Spleen (tissue), 11 donors: ENCODE measurements around the gene TYMP. TPM values are rescaled to one million over a fixed set of nuclear protein-coding genes. Genes with fewer than 3 reads are reported as not detected.

Source experiments
- DNase-seq: peaks from one replicate; pipeline ENCODE4 v3.0.0-alpha.2; 2020
- H3K27ac ChIP-seq, 8 donors: fragments of 200-600 bp; sonication (generic) in 7 of 8; 1 replicate in 4 of 8; 2 replicates in 4 of 8; pipeline versions ENCODE4 v1.5.0 to v1.8.0; 2016 to 2021; ENCODE audit warnings: inconsistent platforms in 4 of 8, mild to moderate bottlenecking in 4 of 8, moderate library complexity in 1 of 8
- H3K27me3 ChIP-seq, 7 donors: fragments of 200-600 bp; sonication (generic) in 6 of 7; replicated peaks in 1 of 7; 1 replicate in 4 of 7; 2 replicates in 3 of 7; pipeline versions ENCODE4 v1.5.0 to v1.8.0; 2016 to 2021; ENCODE audit warnings: inconsistent platforms in 3 of 7, mild to moderate bottlenecking in 1 of 7
- H3K36me3 ChIP-seq, 6 donors: fragments of 200-600 bp; sonication (generic) in 5 of 6; 1 replicate in 4 of 6; 2 replicates in 2 of 6; pipeline versions ENCODE4 v1.5.0 to v1.8.0; 2016 to 2021; ENCODE audit warnings: inconsistent platforms in 2 of 6
- H3K4me1 ChIP-seq, 6 donors: fragments of 200-600 bp; sonication (generic) in 5 of 6; 1 replicate in 3 of 6; 2 replicates in 3 of 6; pipeline versions ENCODE4 v1.5.0 to v1.8.0; 2016 to 2021; ENCODE audit warnings: inconsistent platforms in 3 of 6
- H3K4me3 ChIP-seq, 8 donors: fragments of 200-600 bp; sonication (generic) in 7 of 8; 1 replicate in 4 of 8; 2 replicates in 4 of 8; pipeline versions ENCODE4 v1.5.0 to v1.8.0; 2016 to 2021; ENCODE audit warnings: inconsistent platforms in 4 of 8, mild to moderate bottlenecking in 4 of 8, moderate library complexity in 2 of 8
- H3K9me3 ChIP-seq, 8 donors: fragments of 200-600 bp; sonication (generic) in 7 of 8; 1 replicate in 4 of 8; 2 replicates in 4 of 8; pipeline versions ENCODE4 v1.5.0 to v1.8.0; 2016 to 2021; ENCODE audit warnings: inconsistent platforms in 4 of 8
- POLR2A ChIP-seq, 3 donors: fragments of 450-650 bp; IDR thresholded peaks; one replicate each; pipeline ENCODE4 v1.5.1; 2017; ENCODE audit warnings: antibody characterized with exemption in 3 of 3, mild to moderate bottlenecking in 1 of 3
- POLR2AphosphoS5 ChIP-seq, 3 donors: sonication (generic); formaldehyde crosslinking; IDR thresholded peaks; one replicate each; pipeline ENCODE4 v1.5.1; 2017; ENCODE audit warnings: antibody characterized with exemption in 3 of 3
- WGBS, 5 donors: extraction: QIAGEN DNeasy Blood & Tissue Kit in 3 of 5; methylation state at CpG; one replicate each; pipeline versions ENCODE4 v1.1.5 to v1.1.7; 2013 to 2018; 5-methylcytosine and 5-hydroxymethylcytosine counted together
- intact Hi-C: fragments of 100-400 bp; cut with DNase I; formaldehyde crosslinking; loops from one replicate; pipeline ENCODE4 v1.15.0; 2023; ENCODE audit warnings: low total_unique reads
- polyA plus RNA-seq, 3 donors: library from polyadenylated mRNA; stranded (reverse); fragments of 200-250 nt; gene quantifications; one replicate each; pipeline ENCODE4 v1.2.1, GENCODE V29; 2013
- total RNA-seq, 7 donors: library from RNA; depleted of rRNA in 3 of 7; stranded (reverse); fragments of >200 nt in 3 of 7; fragmentation: NEBNext Ultra II Directional in 4 of 7; extraction: Animal tissue kit (Norgen Biotek cat#: 25700) in 4 of 7; gene quantifications; one replicate each; pipeline versions ENCODE4 v1.1.0 to v1.2.1, GENCODE V29; 2016 to 2021
- TF ChIP-seq, protein P1 (sequence below), 11 experiments: fragments of 200-600 bp in 7 of 11; fragments of 450-650 bp in 4 of 11; sonication (generic) in 4 of 11; IDR thresholded peaks in 8 of 11; conservative IDR thresholded peaks in 3 of 11; 1 replicate in 7 of 11; 2 replicates in 4 of 11; pipeline versions ENCODE4 v1.4.0 to v1.8.0; 2016 to 2021; ENCODE audit warnings: antibody characterized with exemption in 11 of 11, inconsistent platforms in 4 of 11, mild to moderate bottlenecking in 1 of 11
- donor health status: healthy with polysubstance abuse.
- donor health status: DM: no; HTN: no; CAD: no; lungs with moderate emphysema.
- donor health status: DM: no; HTN: no; CAD: no.
- donor health status: Bipolar disorder and iron deficiency.
- donor health status: healthy.
- donor health status: DM: no; HTN: no; CAD: no.
- donor health status: DM: yes; HTN: yes; CAD: no.

The TYMP gene
- total and polyA plus RNA-seq, 10 donors, result 73.7 to 284 (median 145) TPM

- TF ChIP-seq, protein P1, sequence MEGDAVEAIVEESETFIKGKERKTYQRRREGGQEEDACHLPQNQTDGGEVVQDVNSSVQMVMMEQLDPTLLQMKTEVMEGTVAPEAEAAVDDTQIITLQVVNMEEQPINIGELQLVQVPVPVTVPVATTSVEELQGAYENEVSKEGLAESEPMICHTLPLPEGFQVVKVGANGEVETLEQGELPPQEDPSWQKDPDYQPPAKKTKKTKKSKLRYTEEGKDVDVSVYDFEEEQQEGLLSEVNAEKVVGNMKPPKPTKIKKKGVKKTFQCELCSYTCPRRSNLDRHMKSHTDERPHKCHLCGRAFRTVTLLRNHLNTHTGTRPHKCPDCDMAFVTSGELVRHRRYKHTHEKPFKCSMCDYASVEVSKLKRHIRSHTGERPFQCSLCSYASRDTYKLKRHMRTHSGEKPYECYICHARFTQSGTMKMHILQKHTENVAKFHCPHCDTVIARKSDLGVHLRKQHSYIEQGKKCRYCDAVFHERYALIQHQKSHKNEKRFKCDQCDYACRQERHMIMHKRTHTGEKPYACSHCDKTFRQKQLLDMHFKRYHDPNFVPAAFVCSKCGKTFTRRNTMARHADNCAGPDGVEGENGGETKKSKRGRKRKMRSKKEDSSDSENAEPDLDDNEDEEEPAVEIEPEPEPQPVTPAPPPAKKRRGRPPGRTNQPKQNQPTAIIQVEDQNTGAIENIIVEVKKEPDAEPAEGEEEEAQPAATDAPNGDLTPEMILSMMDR (IDR thresholded peaks at IDR 0.05 in 8 of 11, conservative IDR thresholded peaks at IDR 0.05 in 3 of 11), result no peak
- TF ChIP-seq POLR2AphosphoS5 (IDR thresholded peaks at IDR 0.05) (no peak), POLR2A (IDR thresholded peaks at IDR 0.05) (no peak)
- WGBS, 5 donors, result 90 to 95% (median 93%) methylated on average over 7 of the region's 7 CpGs
- DNase-seq, result no peak
- Histone ChIP-seq H3K27ac (no peak overlapping the region), H3K4me1 (peaks cover 4 to 12% (median 9%) of the 10 kb centered on the region in 6 donors), H3K9me3 (no peaks in the 10 kb centered on the region), H3K4me3 (no peak overlapping the region), H3K27me3 (no peaks in the 10 kb centered on the region), H3K36me3 (peaks cover 0 to 57% (median 32%) of the 10 kb centered on the region in 6 donors)
- intact Hi-C loops, result no loop called here
Observed at GRCh38 chr22:50567721-50568252, 38.0 kb upstream of the TYMP start.

- no peak for TF ChIP-seq POLR2AphosphoS5 (IDR thresholded peaks at IDR 0.05)
- TF ChIP-seq, protein P1 (IDR thresholded peaks at IDR 0.05 in 8 of 11, conservative IDR thresholded peaks at IDR 0.05 in 3 of 11), result no peak
- TF ChIP-seq POLR2A (IDR thresholded peaks at IDR 0.05), result no peak
- no peak overlapping the region for H3K4me3 ChIP-seq
- intact Hi-C loops, result no loop called here
- H3K27me3 ChIP-seq, result no peaks in the 10 kb centered on the region
- WGBS, 5 donors, result 90 to 98% (median 94%) methylated on average over 11 of the region's 11 CpGs
- no peak for DNase-seq
- peaks cover 0 to 22% (median 9%) of the 10 kb centered on the region in 6 donors for H3K36me3 ChIP-seq
- peaks cover 4 to 15% (median 9%) of the 10 kb centered on the region in 6 donors for H3K4me1 ChIP-seq
- no peaks in the 10 kb centered on the region for H3K9me3 ChIP-seq
- no peak overlapping the region for H3K27ac ChIP-seq
Observed at GRCh38 chr22:50564289-50564688, 34.5 kb upstream of the TYMP start.

- Histone ChIP-seq H3K4me3 (peak overlapping the region; percentile 38 to 67 (median 55)), H3K27ac (peak overlapping the region in 7 of 8 donors; percentile 37 to 85 (median 68)), H3K9me3 (no peaks in the 10 kb centered on the region), H3K4me1 (peaks cover 4 to 15% (median 9%) of the 10 kb centered on the region in 6 donors), H3K27me3 (no peaks in the 10 kb centered on the region), H3K36me3 (peaks cover 0 to 15% (median 3%) of the 10 kb centered on the region in 6 donors)
- intact Hi-C loops, result no loop called here
- WGBS, 5 donors, result 28 to 39% (median 37%) methylated on average over 17 of the region's 17 CpGs
- DNase-seq, result no peak
- no peak for TF ChIP-seq POLR2AphosphoS5 (IDR thresholded peaks at IDR 0.05)
Observed at GRCh38 chr22:50563413-50564160, 33.8 kb upstream of the TYMP start.

- Histone ChIP-seq H3K4me1 (peaks cover 4 to 15% (median 9%) of the 10 kb centered on the region in 6 donors), H3K36me3 (peaks cover 0 to 6% (median 0%) of the 10 kb centered on the region in 6 donors), H3K9me3 (no peaks in the 10 kb centered on the region), H3K27ac (peak within 1 kb of the TSS; percentile 37 to 85 (median 63)), H3K4me3 (peak within 1 kb of the TSS; percentile 38 to 67 (median 55)), H3K27me3 (no peaks in the 10 kb centered on the region)
- WGBS, 5 donors, result 1 to 11% (median 5%) methylated on average over 43 to 61 of the region's 61 CpGs
- intact Hi-C loops, result no loop called here
- DNase-seq, result peak; percentile 99
- TF ChIP-seq, protein P1 (IDR thresholded peaks at IDR 0.05 in 8 of 11, conservative IDR thresholded peaks at IDR 0.05 in 3 of 11), result peak; percentile 94 to 100 (median 99)
- TF ChIP-seq POLR2A (IDR thresholded peaks at IDR 0.05) (no peak), POLR2AphosphoS5 (IDR thresholded peaks at IDR 0.05) (peak; percentile 91 to 94 (median 93))
Observed at GRCh38 chr22:50562523-50563412, 33.0 kb upstream of the TYMP start, which contains the start of gene SYCE3. TSS of gene SYCE3 (minus strand) at chr22:50562919. CDS start at chr22:50556405, 6,514 bp downstream.
